ENCODE data around the gene TMEM132D. TPM values are rescaled to one million over a fixed set of nuclear protein-coding genes. Genes with fewer than 3 reads are reported as not detected.

The TMEM132D gene
- total RNA-seq, 1 experiment from 2014 or later: not detected

DNA sequence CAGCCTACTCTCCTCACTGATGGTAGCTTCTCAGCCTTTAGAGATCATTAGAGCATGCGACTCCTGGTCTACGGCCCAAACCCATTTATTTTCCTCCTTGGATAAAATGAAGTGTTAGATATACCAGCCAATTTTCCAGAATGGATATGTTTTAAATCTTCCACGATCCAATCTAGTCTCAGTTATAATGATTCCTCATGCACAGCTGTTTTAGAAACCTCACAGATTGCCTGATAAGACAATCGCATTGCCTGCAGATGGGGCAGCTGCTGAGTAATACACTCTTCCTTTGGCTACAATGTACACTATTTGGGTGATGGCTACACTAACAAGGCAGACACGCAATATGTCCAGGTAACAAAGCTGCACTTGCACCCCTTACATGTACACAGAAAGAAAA lies 823.4 kb downstream of the TMEM132D start:
- Histone ChIP-seq H3K4me1 (ENCODE audit: insufficient read depth, low read length, poor library complexity, severe bottlenecking) (no peaks in the 10 kb centered on the region), H3K4me3 (ENCODE audit: low read depth, low read length, poor library complexity, severe bottlenecking) (no peak overlapping the region), H3K27ac (ENCODE audit: low read depth, low read length, poor library complexity, severe bottlenecking) (no peak overlapping the region), H3K9me3 (ENCODE audit: low read depth, low read length, poor library complexity, severe bottlenecking) (peaks cover 10% of the 10 kb centered on the region), H3K36me3 (ENCODE audit: insufficient read depth, low read length, poor library complexity, severe bottlenecking) (no peaks in the 10 kb centered on the region), H3K27me3 (replicated peaks; ENCODE audit: insufficient read depth, low read depth, low read length, poor library complexity) (no peaks in the 10 kb centered on the region)
- DNase-seq (ENCODE audit: low spot score): no peak
- BruUV-seq (replicated peaks): no TSS peak
- ChIA-PET CTCF (no interaction called here), POLR2A (ENCODE audit: low non-redundant PET) (no interaction called here)
- TF ChIP-seq EZH2 (IDR thresholded peaks at IDR 0.05; ENCODE audit: borderline replicate concordance, low read depth, low read length, poor library complexity, severe bottlenecking): no peak
- TF ChIP-seq, protein P1, sequence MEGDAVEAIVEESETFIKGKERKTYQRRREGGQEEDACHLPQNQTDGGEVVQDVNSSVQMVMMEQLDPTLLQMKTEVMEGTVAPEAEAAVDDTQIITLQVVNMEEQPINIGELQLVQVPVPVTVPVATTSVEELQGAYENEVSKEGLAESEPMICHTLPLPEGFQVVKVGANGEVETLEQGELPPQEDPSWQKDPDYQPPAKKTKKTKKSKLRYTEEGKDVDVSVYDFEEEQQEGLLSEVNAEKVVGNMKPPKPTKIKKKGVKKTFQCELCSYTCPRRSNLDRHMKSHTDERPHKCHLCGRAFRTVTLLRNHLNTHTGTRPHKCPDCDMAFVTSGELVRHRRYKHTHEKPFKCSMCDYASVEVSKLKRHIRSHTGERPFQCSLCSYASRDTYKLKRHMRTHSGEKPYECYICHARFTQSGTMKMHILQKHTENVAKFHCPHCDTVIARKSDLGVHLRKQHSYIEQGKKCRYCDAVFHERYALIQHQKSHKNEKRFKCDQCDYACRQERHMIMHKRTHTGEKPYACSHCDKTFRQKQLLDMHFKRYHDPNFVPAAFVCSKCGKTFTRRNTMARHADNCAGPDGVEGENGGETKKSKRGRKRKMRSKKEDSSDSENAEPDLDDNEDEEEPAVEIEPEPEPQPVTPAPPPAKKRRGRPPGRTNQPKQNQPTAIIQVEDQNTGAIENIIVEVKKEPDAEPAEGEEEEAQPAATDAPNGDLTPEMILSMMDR (conservative IDR thresholded peaks at IDR 0.05; ENCODE audit: low read depth, low read length): no peak
- intact Hi-C loops (cut with micrococcal nuclease; ENCODE audit: unreplicated experiment): no loop called here

DNA sequence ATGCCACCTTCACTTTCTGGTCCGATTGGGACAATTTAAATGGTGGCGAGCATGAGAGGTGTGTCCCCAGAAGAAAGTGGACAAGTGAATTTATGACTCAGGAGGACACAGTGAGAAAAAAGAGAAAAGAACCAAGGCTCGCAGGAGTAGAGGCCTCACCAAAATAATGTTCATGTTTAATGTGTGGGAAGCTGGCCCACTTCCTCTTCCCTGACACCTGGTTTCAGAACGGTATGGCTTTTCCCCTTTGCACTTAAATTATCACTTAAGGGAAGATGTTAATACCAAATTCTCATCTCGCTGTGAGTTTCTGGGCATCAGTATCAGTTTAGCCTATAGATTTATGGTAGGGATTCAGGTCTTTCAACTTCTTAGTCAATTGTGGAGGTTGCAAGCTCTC lies 824.1 kb downstream of the TMEM132D start:
- intact Hi-C loops (cut with micrococcal nuclease; ENCODE audit: unreplicated experiment): no loop called here
- DNase-seq (ENCODE audit: low spot score): no peak
- CTCF ChIA-PET: no interaction called here
- no peaks in the 10 kb centered on the region for H3K27me3 ChIP-seq (replicated peaks; ENCODE audit: insufficient read depth, low read depth, low read length, poor library complexity)
- no peak overlapping the region for H3K4me3 ChIP-seq (ENCODE audit: low read depth, low read length, poor library complexity, severe bottlenecking)
- H3K36me3 ChIP-seq (ENCODE audit: insufficient read depth, low read length, poor library complexity, severe bottlenecking): no peaks in the 10 kb centered on the region
- H3K9me3 ChIP-seq (ENCODE audit: low read depth, low read length, poor library complexity, severe bottlenecking): peaks cover 14% of the 10 kb centered on the region
- H3K27ac ChIP-seq (ENCODE audit: low read depth, low read length, poor library complexity, severe bottlenecking): no peak overlapping the region
- H3K4me1 ChIP-seq (ENCODE audit: insufficient read depth, low read length, poor library complexity, severe bottlenecking): no peaks in the 10 kb centered on the region
- POLR2A ChIA-PET (ENCODE audit: low non-redundant PET): no interaction called here
- TF ChIP-seq, protein P1 (conservative IDR thresholded peaks at IDR 0.05; ENCODE audit: low read depth, low read length): no peak
- no peak for TF ChIP-seq EZH2 (IDR thresholded peaks at IDR 0.05; ENCODE audit: borderline replicate concordance, low read depth, low read length, poor library complexity, severe bottlenecking)
- BruUV-seq (replicated peaks): no TSS peak

DNA sequence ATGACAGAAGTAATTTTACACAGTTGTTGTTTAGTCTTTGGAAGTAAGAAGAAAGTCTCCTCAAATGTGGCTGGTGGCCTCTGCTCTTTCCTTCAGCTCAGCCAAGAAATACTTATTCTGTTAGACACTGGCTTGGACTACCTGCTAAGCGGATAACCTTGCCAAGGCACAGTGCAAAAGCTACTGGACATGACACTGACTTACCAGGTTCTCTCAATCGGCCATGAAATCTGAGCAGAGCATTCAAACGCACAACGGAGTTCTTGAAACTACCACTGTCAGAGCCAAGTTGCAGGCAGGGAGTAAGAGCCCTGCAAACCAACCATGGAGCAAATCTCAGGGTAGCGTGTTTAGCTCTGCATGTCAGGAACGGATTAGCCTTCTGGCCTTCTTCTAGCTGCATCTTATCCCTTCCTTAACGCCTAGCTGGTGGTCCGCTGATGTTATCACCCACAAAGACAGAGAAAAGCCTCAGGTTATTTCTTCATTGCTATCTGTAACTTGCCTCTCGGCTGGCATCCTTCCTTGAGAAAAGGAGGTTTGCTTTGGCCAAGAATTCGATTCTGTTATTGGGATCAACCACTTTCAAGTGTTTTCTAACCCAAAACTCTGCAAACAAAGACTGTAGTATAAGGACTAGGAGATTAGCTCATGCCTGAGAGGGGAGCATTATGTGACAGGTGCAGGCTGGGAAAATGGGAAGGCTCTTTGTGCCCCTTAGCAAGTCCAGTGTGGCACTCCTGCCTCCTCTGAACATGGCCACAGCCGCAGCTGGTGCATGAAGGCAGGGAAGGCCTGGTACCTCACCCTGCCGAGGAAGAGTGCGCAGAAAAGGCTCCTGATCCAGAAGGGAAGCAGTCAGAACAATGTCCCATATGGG lies 827.1 kb downstream of the TMEM132D start:
- no peak for DNase-seq (ENCODE audit: low spot score)
- H3K36me3 ChIP-seq (ENCODE audit: insufficient read depth, low read length, poor library complexity, severe bottlenecking): no peaks in the 10 kb centered on the region
- TF ChIP-seq EZH2 (IDR thresholded peaks at IDR 0.05; ENCODE audit: borderline replicate concordance, low read depth, low read length, poor library complexity, severe bottlenecking): no peak
- TF ChIP-seq, protein P1 (conservative IDR thresholded peaks at IDR 0.05; ENCODE audit: low read depth, low read length): no peak
- intact Hi-C loops (cut with micrococcal nuclease; ENCODE audit: unreplicated experiment): no loop called here
- H3K4me3 ChIP-seq (ENCODE audit: low read depth, low read length, poor library complexity, severe bottlenecking): no peak overlapping the region
- H3K27ac ChIP-seq (ENCODE audit: low read depth, low read length, poor library complexity, severe bottlenecking): no peak overlapping the region
- no peaks in the 10 kb centered on the region for H3K4me1 ChIP-seq (ENCODE audit: insufficient read depth, low read length, poor library complexity, severe bottlenecking)
- ChIA-PET POLR2A (ENCODE audit: low non-redundant PET) (no interaction called here), CTCF (no interaction called here)
- no peaks in the 10 kb centered on the region for H3K27me3 ChIP-seq (replicated peaks; ENCODE audit: insufficient read depth, low read depth, low read length, poor library complexity)
- H3K9me3 ChIP-seq (ENCODE audit: low read depth, low read length, poor library complexity, severe bottlenecking): peaks cover 10% of the 10 kb centered on the region
- no TSS peak for BruUV-seq (replicated peaks)
